ENCODE measurements around the gene PALD1.
"Not testable (repeated sequence)": the region's sequence is repeated elsewhere in the genome, so short reads cannot be mapped to it uniquely, and the experiment has no call there.

PALD1 gene

GRCh38 chr10:70592746-70593512, 114.4 kb downstream of the PALD1 start:
- DNase-seq, result no peak

- DNase-seq, result no peak
Observed at GRCh38 chr10:70593513-70593890, 114.9 kb downstream of the PALD1 start.

- no peak for DNase-seq
Observed at GRCh38 chr10:70594161-70594560, 115.6 kb downstream of the PALD1 start.

GRCh38 chr10:70595566-70596016, 117.0 kb downstream of the PALD1 start:
- no peak for DNase-seq

GRCh38 chr10:70596110-70596798, 117.7 kb downstream of the PALD1 start:
- DNase-seq, result no peak

- no peak for DNase-seq
Observed at GRCh38 chr10:70596860-70597809, 118.6 kb downstream of the PALD1 start.

- DNase-seq, result no peak
Observed at GRCh38 chr10:70597856-70598815, 119.6 kb downstream of the PALD1 start.

- DNase-seq, result no peak
Observed at GRCh38 chr10:70598857-70599295, 120.3 kb downstream of the PALD1 start.

GRCh38 chr10:70599319-70599718, 120.8 kb downstream of the PALD1 start:
- DNase-seq, result no peak

GRCh38 chr10:70599791-70600190, 121.2 kb downstream of the PALD1 start:
- DNase-seq, result no peak

- DNase-seq, result no peak
Observed at GRCh38 chr10:70600512-70601395, 122.2 kb downstream of the PALD1 start.

GRCh38 chr10:70601746-70602145, 123.2 kb downstream of the PALD1 start:
- DNase-seq, result no peak

GRCh38 chr10:70602665-70603448, 124.3 kb downstream of the PALD1 start, which contains the start of gene PRF1:
PRF1 (minus strand) TSS chr10:70602741; CDS start chr10:70600902, 1,839 bp downstream.
- no peak for DNase-seq

GRCh38 chr10:70603449-70603801, 124.9 kb downstream of the PALD1 start:
- no peak for DNase-seq

GRCh38 chr10:70604106-70604505, 125.5 kb downstream of the PALD1 start:
- no peak for DNase-seq

- no peak for DNase-seq
Observed at GRCh38 chr10:70605161-70605560, 126.6 kb downstream of the PALD1 start.

GRCh38 chr10:70607936-70608335, 129.4 kb downstream of the PALD1 start:
- no peak for DNase-seq

- DNase-seq, result no peak
Observed at GRCh38 chr10:70613941-70614340, 135.4 kb downstream of the PALD1 start.

GRCh38 chr10:70614364-70614763, 135.8 kb downstream of the PALD1 start:
- DNase-seq, result not testable (repeated sequence)

- DNase-seq, result no peak
Observed at GRCh38 chr10:70615211-70615610, 136.6 kb downstream of the PALD1 start.

All from HCEC 1CT (cell line).